NCI-H2081 treated with DMSO at 0.1 percent for 48 hours (cell line): ENCODE results near the gene CMTM4.
"Not testable (repeated sequence)": the region's sequence is repeated elsewhere in the genome, so short reads cannot be mapped to it uniquely, and the experiment has no call there.

Source experiments
- DNase-seq: peaks from one replicate; lab custom pipeline; 2025; lab: John Stamatoyannopoulos, UW

CMTM4 gene

GRCh38 chr16:66705790-66706505, 9.4 kb upstream of the CMTM4 start:
- DNase-seq: no peak

- no peak for DNase-seq
Observed at GRCh38 chr16:66703406-66704215, 7.1 kb upstream of the CMTM4 start.

- no peak for DNase-seq
Observed at GRCh38 chr16:66701516-66701915, 5.0 kb upstream of the CMTM4 start.

GRCh38 chr16:66701026-66701425, 4.5 kb upstream of the CMTM4 start:
- no peak for DNase-seq

GRCh38 chr16:66699898-66700297, 3.4 kb upstream of the CMTM4 start:
- no peak for DNase-seq

GRCh38 chr16:66698046-66698445, 1.5 kb upstream of the CMTM4 start:
- no peak for DNase-seq

- no peak for DNase-seq
Observed at GRCh38 chr16:66695935-66696668, 441 bp downstream of the CMTM4 start.

GRCh38 chr16:66695471-66695934, 1.0 kb downstream of the CMTM4 start:
- no peak for DNase-seq

GRCh38 chr16:66693149-66693548, 3.4 kb downstream of the CMTM4 start:
- DNase-seq: no peak

- DNase-seq: no peak
Observed at GRCh38 chr16:66692341-66692740, 4.2 kb downstream of the CMTM4 start.

GRCh38 chr16:66691234-66691633, 5.3 kb downstream of the CMTM4 start:
- DNase-seq: no peak

GRCh38 chr16:66690106-66690847, 6.3 kb downstream of the CMTM4 start:
- no peak for DNase-seq

GRCh38 chr16:66689282-66689681, 7.3 kb downstream of the CMTM4 start:
- no peak for DNase-seq

GRCh38 chr16:66687906-66688625, 8.5 kb downstream of the CMTM4 start:
- DNase-seq: no peak

- not testable (repeated sequence) for DNase-seq
Observed at GRCh38 chr16:66685501-66686115, 10.9 kb downstream of the CMTM4 start.

GRCh38 chr16:66682271-66682670, 14.3 kb downstream of the CMTM4 start:
- no peak for DNase-seq

GRCh38 chr16:66681676-66682075, 14.9 kb downstream of the CMTM4 start:
- no peak for DNase-seq

GRCh38 chr16:66678337-66678736, 18.2 kb downstream of the CMTM4 start:
- DNase-seq: no peak

GRCh38 chr16:66677836-66678235, 18.7 kb downstream of the CMTM4 start:
- DNase-seq: no peak

GRCh38 chr16:66677179-66677578, 19.4 kb downstream of the CMTM4 start:
- no peak for DNase-seq

GRCh38 chr16:66676599-66676998, 19.9 kb downstream of the CMTM4 start:
- DNase-seq: no peak
